ENCODE results near the gene CDHR2. TPM values are rescaled to one million over a fixed set of nuclear protein-coding genes. Genes with fewer than 3 reads are reported as not detected.

The CDHR2 gene
- total RNA-seq, 2 donors from 2014 or later: 1.3 TPM; not detected in 1

DNA sequence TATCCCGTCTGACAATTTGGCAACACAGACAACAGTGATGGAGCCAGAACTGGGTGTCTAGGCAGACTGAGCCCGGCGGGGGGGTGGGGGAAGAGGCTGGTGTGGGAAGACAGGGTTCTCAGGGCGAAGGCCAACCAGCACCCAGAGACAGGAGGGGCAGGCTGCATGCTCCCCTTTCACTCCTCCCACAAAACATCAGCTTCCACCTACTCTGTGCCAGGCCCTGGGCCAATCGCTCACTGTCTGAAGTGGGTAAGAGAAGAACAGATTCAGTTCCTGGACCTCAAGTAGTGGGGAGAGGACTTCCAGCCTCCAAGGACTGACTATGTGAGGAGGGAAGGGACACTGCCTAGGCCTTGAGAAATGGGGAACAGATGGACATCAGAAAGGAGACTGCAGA lies 78.4 kb downstream of the CDHR2 start:
- DNase-seq (no peak), ATAC-seq (no peak)
- Histone ChIP-seq H3K36me3 (replicated peaks in 1 of 2; ENCODE audit: insufficient read depth in 1 of 2, low read depth in 2 of 2) (no peaks in the 10 kb centered on the region), H3K27ac (no peak overlapping the region), H3K4me3 (no peak overlapping the region), H3K4me1 (peaks cover 15% of the 10 kb centered on the region), H3K9me3 (no peaks in the 10 kb centered on the region), H3K27me3 (peaks cover 0 to 26% of the 10 kb centered on the region in 2 donors)
- intact Hi-C loops (cut with DNase I): no loop called here
- TF ChIP-seq, protein P1, sequence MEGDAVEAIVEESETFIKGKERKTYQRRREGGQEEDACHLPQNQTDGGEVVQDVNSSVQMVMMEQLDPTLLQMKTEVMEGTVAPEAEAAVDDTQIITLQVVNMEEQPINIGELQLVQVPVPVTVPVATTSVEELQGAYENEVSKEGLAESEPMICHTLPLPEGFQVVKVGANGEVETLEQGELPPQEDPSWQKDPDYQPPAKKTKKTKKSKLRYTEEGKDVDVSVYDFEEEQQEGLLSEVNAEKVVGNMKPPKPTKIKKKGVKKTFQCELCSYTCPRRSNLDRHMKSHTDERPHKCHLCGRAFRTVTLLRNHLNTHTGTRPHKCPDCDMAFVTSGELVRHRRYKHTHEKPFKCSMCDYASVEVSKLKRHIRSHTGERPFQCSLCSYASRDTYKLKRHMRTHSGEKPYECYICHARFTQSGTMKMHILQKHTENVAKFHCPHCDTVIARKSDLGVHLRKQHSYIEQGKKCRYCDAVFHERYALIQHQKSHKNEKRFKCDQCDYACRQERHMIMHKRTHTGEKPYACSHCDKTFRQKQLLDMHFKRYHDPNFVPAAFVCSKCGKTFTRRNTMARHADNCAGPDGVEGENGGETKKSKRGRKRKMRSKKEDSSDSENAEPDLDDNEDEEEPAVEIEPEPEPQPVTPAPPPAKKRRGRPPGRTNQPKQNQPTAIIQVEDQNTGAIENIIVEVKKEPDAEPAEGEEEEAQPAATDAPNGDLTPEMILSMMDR (IDR thresholded peaks at IDR 0.05): no peak
- TF ChIP-seq POLR2A (IDR thresholded peaks at IDR 0.05): no peak
- WGBS, 2 donors: 62 to 68% methylated on average over 5 of the region's 5 CpGs

DNA sequence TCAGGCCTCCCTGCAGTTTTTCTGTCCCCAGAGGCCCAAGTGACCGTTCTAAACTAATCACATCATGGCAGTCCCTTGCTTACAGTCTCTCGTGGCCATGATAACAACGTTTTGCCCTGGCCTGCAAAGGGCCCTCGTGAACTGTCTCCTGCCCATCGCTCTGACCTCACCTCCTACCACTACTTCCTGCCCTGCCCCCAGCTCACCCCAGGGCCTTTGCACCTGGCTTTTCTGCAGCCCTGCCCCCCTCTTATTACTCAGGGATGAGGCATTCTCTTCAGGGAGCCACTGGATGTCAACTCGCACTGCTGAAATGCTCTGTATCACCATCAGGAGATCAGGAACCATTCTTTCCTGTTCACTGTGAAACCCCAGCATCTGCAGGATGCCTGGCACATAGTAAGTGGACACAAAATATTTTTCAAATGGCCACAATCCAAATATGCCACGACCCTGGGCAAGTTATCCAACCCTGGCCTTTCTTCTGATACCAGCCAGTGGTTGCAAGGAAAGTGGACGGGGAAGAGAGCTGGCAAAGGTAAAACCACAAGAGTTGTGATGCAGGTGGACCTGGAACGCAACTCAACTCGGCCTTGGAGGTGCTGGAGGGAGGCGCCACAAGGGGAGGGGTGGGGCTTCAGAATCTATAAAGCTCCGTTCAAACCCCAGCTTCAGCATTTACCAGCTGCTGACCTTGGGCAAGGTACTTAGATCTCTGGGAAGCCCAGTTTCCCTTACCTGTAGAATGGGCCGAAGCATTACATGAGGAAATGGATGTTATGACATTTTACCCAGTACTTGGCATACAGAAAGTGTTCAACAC lies 79.5 kb downstream of the CDHR2 start:
- TF ChIP-seq, protein P1 (IDR thresholded peaks at IDR 0.05): no peak
- peaks cover 15% of the 10 kb centered on the region for H3K4me1 ChIP-seq
- H3K27ac ChIP-seq: no peak overlapping the region
- 44 to 48% methylated on average over 13 of the region's 13 CpGs for WGBS, 2 donors
- no peak for ATAC-seq
- H3K27me3 ChIP-seq: peaks cover 0 to 26% of the 10 kb centered on the region in 2 donors
- intact Hi-C loops (cut with DNase I): no loop called here
- H3K36me3 ChIP-seq (replicated peaks in 1 of 2; ENCODE audit: insufficient read depth in 1 of 2, low read depth in 2 of 2): no peaks in the 10 kb centered on the region
- no peaks in the 10 kb centered on the region for H3K9me3 ChIP-seq
- DNase-seq: no peak
- H3K4me3 ChIP-seq: no peak overlapping the region

DNA sequence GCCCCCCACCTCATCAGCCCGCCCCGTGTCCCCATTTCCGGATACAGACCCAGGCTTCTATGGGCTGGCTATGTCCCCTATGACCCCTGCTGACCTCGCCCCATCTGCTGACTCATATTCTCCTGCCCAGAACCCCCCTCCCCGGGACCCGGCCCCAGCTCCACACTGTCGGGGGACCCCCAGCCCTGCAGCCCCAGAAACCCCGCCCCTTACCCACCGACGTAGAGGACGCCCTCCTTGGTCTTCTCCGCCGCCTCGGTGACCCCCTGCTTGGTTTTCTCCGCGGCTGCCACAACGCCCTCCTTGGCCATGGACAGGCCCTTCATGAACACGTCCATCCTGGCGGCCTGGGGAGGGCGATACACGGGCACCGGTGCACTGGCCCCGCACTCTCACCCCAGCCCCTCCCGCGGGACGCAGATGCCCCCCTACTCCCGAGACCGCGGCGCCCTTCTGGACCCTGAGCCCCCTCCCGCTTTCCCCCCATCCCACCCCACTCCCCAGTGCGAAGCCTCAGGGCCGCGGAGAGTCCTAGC lies 80.2 kb downstream of the CDHR2 start:
- intact Hi-C loops (cut with DNase I): no loop called here
- no peak overlapping the region for H3K4me3 ChIP-seq

DNA sequence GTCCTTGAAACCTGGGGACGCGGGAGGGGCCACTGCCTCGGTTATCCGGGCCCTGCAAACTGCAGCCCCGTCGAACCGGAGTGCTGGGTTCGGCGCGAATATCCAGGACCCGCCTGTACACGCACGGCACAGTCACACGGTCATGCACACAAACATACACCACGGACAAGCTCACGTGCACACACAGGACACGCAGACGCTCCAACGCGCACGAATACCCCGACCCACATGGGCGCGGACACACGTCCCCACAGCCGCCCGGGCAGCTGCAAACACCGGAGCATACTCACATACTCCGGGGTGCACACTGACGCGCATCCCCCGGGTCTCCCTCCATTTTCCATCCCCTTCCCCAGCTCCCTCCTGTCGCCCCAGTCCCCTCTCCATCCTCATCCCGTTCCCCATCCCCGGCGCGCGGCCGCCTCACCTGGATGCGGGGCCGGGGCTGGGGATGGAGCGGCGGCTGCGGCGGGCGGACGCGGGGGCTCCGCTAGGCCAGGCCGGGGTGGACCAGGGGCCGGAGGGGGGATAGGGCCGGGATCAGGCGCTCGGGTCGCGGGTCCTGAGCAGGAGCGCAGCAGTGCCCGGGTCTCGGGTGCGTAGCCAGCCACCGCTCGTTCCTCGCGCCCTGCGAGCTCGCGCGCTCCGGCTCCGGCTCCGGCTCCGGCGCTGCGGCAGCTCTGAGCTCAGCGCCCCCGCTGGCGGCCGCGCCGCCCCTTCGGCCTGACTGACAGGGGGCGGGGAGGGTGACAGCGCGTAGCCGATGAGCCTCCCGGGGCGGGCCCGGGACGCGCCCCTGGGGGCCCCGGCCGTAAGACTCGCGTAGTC lies 80.9 kb downstream of the CDHR2 start, which contains the start of the genes EIF4E1B and SNCB:
EIF4E1B (plus strand) TSS at position 823 of the 828 bp plus-strand sequence. CDS start 12,113 bp downstream, outside the sequence.
SNCB (minus strand) TSS at position 682 of the 828 bp plus-strand sequence. CDS start 880 bp downstream, outside the sequence.
- Histone ChIP-seq H3K27ac (no peak within 1 kb of the TSS), H3K36me3 (replicated peaks in 1 of 2; ENCODE audit: insufficient read depth in 1 of 2, low read depth in 2 of 2) (no peaks in the 10 kb centered on the region), H3K27me3 (peaks cover 0 to 26% of the 10 kb centered on the region in 2 donors), H3K4me3 (no peak within 1 kb of the TSS), H3K9me3 (no peaks in the 10 kb centered on the region), H3K4me1 (peaks cover 15% of the 10 kb centered on the region)
- intact Hi-C loops (cut with DNase I): no loop called here
- WGBS, 2 donors: 1 to 6% methylated on average over 6 to 93 of the region's 94 CpGs
- DNase-seq (peak in 1 of 4 donors; percentile 52), ATAC-seq (peak; percentile 43)
- no peak for TF ChIP-seq POLR2A (IDR thresholded peaks at IDR 0.05)
- TF ChIP-seq, protein P1 (IDR thresholded peaks at IDR 0.05): no peak

More for the DNA sequence above, 80.2 kb downstream of the CDHR2 start:
- no peak for ATAC-seq
- H3K36me3 ChIP-seq (replicated peaks in 1 of 2; ENCODE audit: insufficient read depth in 1 of 2, low read depth in 2 of 2): no peaks in the 10 kb centered on the region
- DNase-seq: no peak
- 6 to 20% methylated on average over 12 to 32 of the region's 34 CpGs for WGBS, 2 donors
- no peaks in the 10 kb centered on the region for H3K9me3 ChIP-seq
- H3K4me1 ChIP-seq: peaks cover 15% of the 10 kb centered on the region
- H3K27ac ChIP-seq: no peak overlapping the region
- peaks cover 0 to 26% of the 10 kb centered on the region in 2 donors for H3K27me3 ChIP-seq
- TF ChIP-seq, protein P1 (IDR thresholded peaks at IDR 0.05): no peak
- no peak for TF ChIP-seq POLR2A (IDR thresholded peaks at IDR 0.05)
